Loucy (cell line): ENCODE results near the gene C2CD4D.

ENCODE experiments used
- H2AFZ ChIP-seq: fragments of 200-600 bp; sonication (generic); 2 replicates; pipeline ENCODE4 v1.6.0; 2016; ENCODE audit warnings: antibody characterized with exemption, mild to moderate bottlenecking, low read length, moderate library complexity
- H3F3A ChIP-seq: fragments of 200-600 bp; 2 replicates; pipeline ENCODE4 v1.6.0; 2016; ENCODE audit warnings: antibody characterized with exemption, low read depth, mild to moderate bottlenecking
- H3K27me3 ChIP-seq: fragments of 200-600 bp; sonication (generic); 2 replicates; pipeline ENCODE4 v1.6.1; 2014; ENCODE audit warnings: low read length, mild to moderate bottlenecking; ENCODE audit not compliant: insufficient read depth, poor library complexity, severe bottlenecking
- H3K36me3 ChIP-seq: fragments of 200-600 bp; sonication (generic); 2 replicates; pipeline ENCODE4 v1.6.1; 2016; ENCODE audit warnings: low read length; ENCODE audit not compliant: insufficient read depth
- H3K4me1 ChIP-seq: fragments of 200-600 bp; sonication (generic); 2 replicates; pipeline ENCODE4 v1.5.1; 2014; ENCODE audit warnings: low read length, mild to moderate bottlenecking; ENCODE audit not compliant: insufficient read depth, poor library complexity, severe bottlenecking
- H3K4me2 ChIP-seq: fragments of 200-600 bp; sonication (generic); 2 replicates; pipeline ENCODE4 v1.6.0; 2014; ENCODE audit warnings: antibody characterized with exemption, low read length, low read depth, mild to moderate bottlenecking; ENCODE audit not compliant: poor library complexity, severe bottlenecking
- H3K4me3 ChIP-seq: fragments of 200-600 bp; sonication (generic); 2 replicates; pipeline ENCODE4 v1.5.1; 2014; ENCODE audit warnings: low read length, mild to moderate bottlenecking, mixed read lengths; ENCODE audit not compliant: poor library complexity, severe bottlenecking
- H3K79me2 ChIP-seq: fragments of 200-600 bp; sonication (generic); 2 replicates; pipeline ENCODE4 v1.6.1; 2014; ENCODE audit warnings: low read length; ENCODE audit not compliant: insufficient read depth
- H3K9ac ChIP-seq: fragments of 200-600 bp; sonication (generic); 2 replicates; pipeline ENCODE4 v1.6.0; 2014; ENCODE audit warnings: mild to moderate bottlenecking, low read depth, low read length, moderate library complexity; ENCODE audit not compliant: poor library complexity, severe bottlenecking
- H3K9me2 ChIP-seq: fragments of 200-600 bp; sonication (generic); replicated peaks from 2 replicates; pipeline ENCODE4 v1.6.1; 2016; ENCODE audit warnings: low read depth, low read length, mixed read lengths
- H3K9me3 ChIP-seq: fragments of 200-600 bp; sonication (generic); 2 replicates; pipeline ENCODE4 v1.6.1; 2014; ENCODE audit warnings: mild to moderate bottlenecking, antibody characterized with exemption, low read length, low read depth; ENCODE audit not compliant: insufficient read depth
- H4K20me1 ChIP-seq: fragments of 200-600 bp; sonication (generic); 2 replicates; pipeline ENCODE4 v1.6.0; 2014; ENCODE audit warnings: antibody characterized with exemption, low read length, mild to moderate bottlenecking; ENCODE audit not compliant: insufficient read depth, poor library complexity, severe bottlenecking
- CTCF ChIP-seq: fragments of 200-600 bp; sonication (generic); conservative IDR thresholded peaks from 2 replicates; pipeline ENCODE4 v1.5.1; 2014; ENCODE audit warnings: mild to moderate bottlenecking, antibody characterized with exemption, low read length
- EZH2phosphoT487 ChIP-seq: fragments of 200-600 bp; IDR thresholded peaks from 2 replicates; pipeline ENCODE4 v1.6.1; 2018; ENCODE audit warnings: antibody characterized with exemption, mild to moderate bottlenecking, moderate library complexity, borderline replicate concordance

Gene C2CD4D

GRCh38 chr1:151849871-151850270 lies 10.3 kb upstream of the C2CD4D start:
- Histone ChIP-seq H3F3A (no peaks in the 10 kb centered on the region), H3K36me3 (no peaks in the 10 kb centered on the region), H3K9me2 (no peaks in the 10 kb centered on the region), H3K27me3 (no peaks in the 10 kb centered on the region), H3K79me2 (no peaks in the 10 kb centered on the region), H3K4me1 (no peaks in the 10 kb centered on the region), H3K4me3 (no peak overlapping the region), H3K4me2 (no peak overlapping the region), H3K9me3 (no peaks in the 10 kb centered on the region), H3K9ac (no peak overlapping the region), H2AFZ (no peak overlapping the region), H4K20me1 (no peaks in the 10 kb centered on the region)
- TF ChIP-seq EZH2phosphoT487 = no peak
- no peak for TF ChIP-seq CTCF

GRCh38 chr1:151849126-151849525 lies 9.5 kb upstream of the C2CD4D start:
- no peak for TF ChIP-seq CTCF
- no peak for TF ChIP-seq EZH2phosphoT487
- Histone ChIP-seq H2AFZ (no peak overlapping the region), H3K9ac (no peak overlapping the region), H3K9me3 (no peaks in the 10 kb centered on the region), H3K36me3 (no peaks in the 10 kb centered on the region), H3F3A (no peaks in the 10 kb centered on the region), H3K9me2 (no peaks in the 10 kb centered on the region), H3K27me3 (no peaks in the 10 kb centered on the region), H3K4me2 (no peak overlapping the region), H4K20me1 (no peaks in the 10 kb centered on the region), H3K4me1 (no peaks in the 10 kb centered on the region), H3K4me3 (no peak overlapping the region), H3K79me2 (no peaks in the 10 kb centered on the region)

GRCh38 chr1:151847867-151848596 lies 8.4 kb upstream of the C2CD4D start:
- no peak for TF ChIP-seq EZH2phosphoT487
- TF ChIP-seq CTCF = no peak
- Histone ChIP-seq H3K4me2 (no peak overlapping the region), H3K4me1 (no peaks in the 10 kb centered on the region), H3K27me3 (no peaks in the 10 kb centered on the region), H3K9me3 (no peaks in the 10 kb centered on the region), H4K20me1 (no peaks in the 10 kb centered on the region), H2AFZ (no peak overlapping the region), H3F3A (no peaks in the 10 kb centered on the region), H3K9ac (no peak overlapping the region), H3K79me2 (no peaks in the 10 kb centered on the region), H3K9me2 (no peaks in the 10 kb centered on the region), H3K4me3 (no peak overlapping the region), H3K36me3 (no peaks in the 10 kb centered on the region)
